ENCODE results near the gene HAS3.

Gene HAS3

GRCh38 chr16:69088684-69089083 lies 16.8 kb upstream of the HAS3 start:
- no peaks in the 10 kb centered on the region for H4K20me1 ChIP-seq (ENCODE audit: insufficient read depth, low read length, poor library complexity, severe bottlenecking)
- no peaks in the 10 kb centered on the region for H3K9me2 ChIP-seq (replicated peaks; ENCODE audit: low read depth, low read length)
- H2AFZ ChIP-seq (ENCODE audit: low read length): no peak overlapping the region
- H3K4me2 ChIP-seq (ENCODE audit: low read depth, low read length, poor library complexity, severe bottlenecking): no peak overlapping the region
- H3K36me3 ChIP-seq (ENCODE audit: insufficient read depth, low read length): no peaks in the 10 kb centered on the region
- TF ChIP-seq CTCF (conservative IDR thresholded peaks at IDR 0.05; ENCODE audit: low read length) (no peak), EZH2phosphoT487 (IDR thresholded peaks at IDR 0.05; ENCODE audit: borderline replicate concordance) (no peak)
- no peak overlapping the region for H3K4me3 ChIP-seq (ENCODE audit: low read length, poor library complexity, severe bottlenecking)
- no peak overlapping the region for H3K9ac ChIP-seq (ENCODE audit: low read depth, low read length, poor library complexity, severe bottlenecking)
- no peaks in the 10 kb centered on the region for H3K9me3 ChIP-seq (ENCODE audit: insufficient read depth, low read depth, low read length)
- no peaks in the 10 kb centered on the region for H3F3A ChIP-seq (ENCODE audit: low read depth)
- peaks cover 8% of the 10 kb centered on the region for H3K4me1 ChIP-seq (ENCODE audit: insufficient read depth, low read length, poor library complexity, severe bottlenecking)
- no peaks in the 10 kb centered on the region for H3K27me3 ChIP-seq (ENCODE audit: insufficient read depth, low read length, poor library complexity, severe bottlenecking)
- H3K79me2 ChIP-seq (ENCODE audit: insufficient read depth, low read length): no peaks in the 10 kb centered on the region

GRCh38 chr16:69089091-69089910 lies 16.2 kb upstream of the HAS3 start:
- H3K9me3 ChIP-seq (ENCODE audit: insufficient read depth, low read depth, low read length): no peaks in the 10 kb centered on the region
- no peak for TF ChIP-seq EZH2phosphoT487 (IDR thresholded peaks at IDR 0.05; ENCODE audit: borderline replicate concordance)
- no peaks in the 10 kb centered on the region for H3K27me3 ChIP-seq (ENCODE audit: insufficient read depth, low read length, poor library complexity, severe bottlenecking)
- no peaks in the 10 kb centered on the region for H3K9me2 ChIP-seq (replicated peaks; ENCODE audit: low read depth, low read length)
- H3K79me2 ChIP-seq (ENCODE audit: insufficient read depth, low read length): no peaks in the 10 kb centered on the region
- H4K20me1 ChIP-seq (ENCODE audit: insufficient read depth, low read length, poor library complexity, severe bottlenecking): no peaks in the 10 kb centered on the region
- no peaks in the 10 kb centered on the region for H3K36me3 ChIP-seq (ENCODE audit: insufficient read depth, low read length)
- peaks cover 8% of the 10 kb centered on the region for H3K4me1 ChIP-seq (ENCODE audit: insufficient read depth, low read length, poor library complexity, severe bottlenecking)
- no peak overlapping the region for H3K9ac ChIP-seq (ENCODE audit: low read depth, low read length, poor library complexity, severe bottlenecking)
- no peak overlapping the region for H2AFZ ChIP-seq (ENCODE audit: low read length)
- no peaks in the 10 kb centered on the region for H3F3A ChIP-seq (ENCODE audit: low read depth)
- H3K4me3 ChIP-seq (ENCODE audit: low read length, poor library complexity, severe bottlenecking): no peak overlapping the region
- no peak overlapping the region for H3K4me2 ChIP-seq (ENCODE audit: low read depth, low read length, poor library complexity, severe bottlenecking)

GRCh38 chr16:69093974-69094373 lies 11.5 kb upstream of the HAS3 start:
- no peak for TF ChIP-seq EZH2phosphoT487 (IDR thresholded peaks at IDR 0.05; ENCODE audit: borderline replicate concordance)
- TF ChIP-seq CTCF (conservative IDR thresholded peaks at IDR 0.05; ENCODE audit: low read length): no peak
- H3K4me3 ChIP-seq (ENCODE audit: low read length, poor library complexity, severe bottlenecking): no peak overlapping the region

GRCh38 chr16:69094501-69094900 lies 11.0 kb upstream of the HAS3 start:
- Histone ChIP-seq H3K79me2 (ENCODE audit: insufficient read depth, low read length) (no peaks in the 10 kb centered on the region), H3K9me2 (replicated peaks; ENCODE audit: low read depth, low read length) (no peaks in the 10 kb centered on the region), H3K9ac (ENCODE audit: low read depth, low read length, poor library complexity, severe bottlenecking) (no peak overlapping the region), H3F3A (ENCODE audit: low read depth) (no peaks in the 10 kb centered on the region), H4K20me1 (ENCODE audit: insufficient read depth, low read length, poor library complexity, severe bottlenecking) (no peaks in the 10 kb centered on the region), H3K27me3 (ENCODE audit: insufficient read depth, low read length, poor library complexity, severe bottlenecking) (no peaks in the 10 kb centered on the region), H3K36me3 (ENCODE audit: insufficient read depth, low read length) (no peaks in the 10 kb centered on the region), H3K9me3 (ENCODE audit: insufficient read depth, low read depth, low read length) (no peaks in the 10 kb centered on the region), H3K4me2 (ENCODE audit: low read depth, low read length, poor library complexity, severe bottlenecking) (no peak overlapping the region), H3K4me1 (ENCODE audit: insufficient read depth, low read length, poor library complexity, severe bottlenecking) (no peaks in the 10 kb centered on the region), H3K4me3 (ENCODE audit: low read length, poor library complexity, severe bottlenecking) (no peak overlapping the region), H2AFZ (ENCODE audit: low read length) (no peak overlapping the region)
- TF ChIP-seq CTCF (conservative IDR thresholded peaks at IDR 0.05; ENCODE audit: low read length) (no peak), EZH2phosphoT487 (IDR thresholded peaks at IDR 0.05; ENCODE audit: borderline replicate concordance) (no peak)

More at GRCh38 chr16:69093974-69094373, 11.5 kb upstream of the HAS3 start:
- Histone ChIP-seq H3F3A (ENCODE audit: low read depth) (no peaks in the 10 kb centered on the region), H3K4me2 (ENCODE audit: low read depth, low read length, poor library complexity, severe bottlenecking) (no peak overlapping the region), H3K27me3 (ENCODE audit: insufficient read depth, low read length, poor library complexity, severe bottlenecking) (no peaks in the 10 kb centered on the region), H3K9ac (ENCODE audit: low read depth, low read length, poor library complexity, severe bottlenecking) (no peak overlapping the region), H3K4me1 (ENCODE audit: insufficient read depth, low read length, poor library complexity, severe bottlenecking) (no peaks in the 10 kb centered on the region), H3K79me2 (ENCODE audit: insufficient read depth, low read length) (no peaks in the 10 kb centered on the region), H3K9me2 (replicated peaks; ENCODE audit: low read depth, low read length) (no peaks in the 10 kb centered on the region), H2AFZ (ENCODE audit: low read length) (no peak overlapping the region), H3K36me3 (ENCODE audit: insufficient read depth, low read length) (no peaks in the 10 kb centered on the region), H3K9me3 (ENCODE audit: insufficient read depth, low read depth, low read length) (no peaks in the 10 kb centered on the region), H4K20me1 (ENCODE audit: insufficient read depth, low read length, poor library complexity, severe bottlenecking) (no peaks in the 10 kb centered on the region)
